OCI-LY7 (cell line): ENCODE results near the gene EEIG1. TPM values are rescaled to one million over a fixed set of nuclear protein-coding genes. Genes with fewer than 3 reads are reported as not detected.

Experiments
- Bru-seq: library from RNA; stranded (reverse); fragments of 400-500 nt; gene quantifications from one replicate; lab custom pipeline; 2021; lab: Mats Ljungman, UMichigan
- BruChase-seq, 2 experiments: library from RNA; stranded (reverse); fragments of 400-500 nt; gene quantifications; one replicate each; lab custom pipeline; 2021; lab: Mats Ljungman, UMichigan
- BruUV-seq: library from RNA; stranded (reverse); fragments of 400-500 nt; replicated peaks from 2 replicates; lab custom pipeline; 2021; lab: Mats Ljungman, UMichigan
- CTCF ChIA-PET: fragments of 300-600 bp; sonication (Branson Sonifier 250); formaldehyde crosslinking; loops from one replicate; lab custom pipeline; 2022; ENCODE audit warnings: antibody characterized with exemption; ENCODE audit not compliant: unreplicated experiment; lab: Charles Lee
- POLR2A ChIA-PET: fragments of 300-600 bp; sonication (Branson Sonifier 250); formaldehyde crosslinking; loops from one replicate; lab custom pipeline; 2022; ENCODE audit warnings: antibody characterized with exemption; lab: Charles Lee
- DNase-seq: peaks from one replicate; pipeline ENCODE4 v3.0.0-alpha.2; 2015; ENCODE audit warnings: low spot score
- H2AFZ ChIP-seq: fragments of 200-600 bp; sonication (generic), shearing (Covaris generic); 2 replicates; pipeline ENCODE4 v1.6.1; 2014; ENCODE audit warnings: mild to moderate bottlenecking, antibody characterized with exemption, low read length, moderate library complexity
- H3K27ac ChIP-seq: fragments of 200-600 bp; sonication (generic); 2 replicates; pipeline ENCODE4 v1.5.1; 2014; ENCODE audit warnings: mixed run types, low read depth, mild to moderate bottlenecking, moderate library complexity, low read length, inconsistent platforms; ENCODE audit not compliant: poor library complexity, severe bottlenecking
- H3K36me3 ChIP-seq: fragments of 200-600 bp; sonication (generic); 2 replicates; pipeline ENCODE4 v1.6.1; 2014; ENCODE audit warnings: mild to moderate bottlenecking, antibody characterized with exemption, low read length, moderate library complexity, mixed read lengths; ENCODE audit not compliant: insufficient read depth
- H3K4me1 ChIP-seq: fragments of 200-600 bp; sonication (generic); 2 replicates; pipeline ENCODE4 v1.5.1; 2014; ENCODE audit warnings: mild to moderate bottlenecking, low read length; ENCODE audit not compliant: insufficient read depth, poor library complexity, severe bottlenecking
- H3K4me2 ChIP-seq: fragments of 200-600 bp; sonication (generic); 2 replicates; pipeline ENCODE4 v1.6.1; 2014; ENCODE audit warnings: mild to moderate bottlenecking, low read length
- H3K4me3 ChIP-seq: fragments of 200-600 bp; sonication (generic); 2 replicates; pipeline ENCODE4 v1.5.1; 2014; ENCODE audit warnings: mild to moderate bottlenecking, low read depth, low read length; ENCODE audit not compliant: poor library complexity, severe bottlenecking
- H3K79me2 ChIP-seq: fragments of 200-600 bp; sonication (generic); 2 replicates; pipeline ENCODE4 v1.6.1; 2016; ENCODE audit warnings: low read depth, mild to moderate bottlenecking, low read length, moderate library complexity, mixed read lengths; ENCODE audit not compliant: insufficient read depth
- H3K9me2 ChIP-seq: fragments of 200-600 bp; sonication (generic); 2 replicates; pipeline ENCODE4 v1.6.1; 2016; ENCODE audit warnings: mild to moderate bottlenecking, low read length, mixed read lengths; ENCODE audit not compliant: insufficient read depth
- H3K9me3 ChIP-seq: fragments of 200-600 bp; sonication (generic); 2 replicates; pipeline ENCODE4 v1.6.1; 2014; ENCODE audit warnings: mild to moderate bottlenecking, mixed run types, low read length, mixed read lengths
- H4K20me1 ChIP-seq: fragments of 200-600 bp; sonication (generic); 2 replicates; pipeline ENCODE4 v1.6.1; 2014; ENCODE audit warnings: mild to moderate bottlenecking, antibody characterized with exemption, low read length, moderate library complexity, mixed read lengths; ENCODE audit not compliant: insufficient read depth
- CTCF ChIP-seq: fragments of 200-600 bp; sonication (generic); conservative IDR thresholded peaks from 2 replicates; pipeline ENCODE4 v1.5.1; 2014; ENCODE audit warnings: mild to moderate bottlenecking, antibody characterized with exemption, low read length, moderate library complexity, mixed read lengths
- EZH2phosphoT487 ChIP-seq: fragments of 200-600 bp; sonication (generic); IDR thresholded peaks from 2 replicates; pipeline ENCODE4 v1.6.1; 2018; ENCODE audit warnings: low read depth, borderline replicate concordance, mild to moderate bottlenecking, mixed run types, antibody characterized with exemption, low read length, moderate library complexity, mixed read lengths
- intact Hi-C: fragments of 100-400 bp; cut with micrococcal nuclease; formaldehyde crosslinking; loops from one replicate; pipeline ENCODE4 v1.10.0; 2022; ENCODE audit not compliant: unreplicated experiment
- long read RNA-seq: library from polyadenylated mRNA; stranded (forward); transcript quantifications from one replicate; pipeline ENCODE4 v2.0.0, GENCODE V29; 2022
- total RNA-seq, 2 experiments: library from RNA; depleted of rRNA in 1 of 2; stranded (reverse); fragments of >200 nt in 1 of 2; shearing (Covaris generic) in 1 of 2; gene quantifications; 2 replicates each; pipeline ENCODE4 v1.2.3, GENCODE V29; 2014 to 2022

The EEIG1 gene
- total RNA-seq (2014; rRNA removed; shearing (Covaris generic)) (25.8 and 34.7 TPM in 2 replicates), total RNA-seq (2022) (60.1 and 69.1 TPM in 2 replicates), Bru-seq, nascent RNA (percentile 75 among the genes with signal in this experiment), BruChase-seq, experiment 1, labeled RNA remaining after a 6-hour chase (percentile 85 among the genes with signal in this experiment), BruChase-seq, experiment 2, labeled RNA remaining after a 2-hour chase (percentile 84 among the genes with signal in this experiment)
- long read RNA-seq, full-length matches to known transcripts = 34 of 74 reads
- long read RNA-seq, partial matches to known transcripts = 10 of 74 reads
- long read RNA-seq, other reads (novel, unspliced or antisense) = 30 of 74 reads

- BruUV-seq = TSS peak; percentile 96
- POLR2A ChIA-PET = interaction anchor here (0.7 to 3.3 kb wide), 7 partner anchors 10 to 59 kb away, joined by 3 to 19 read pairs (median 7); no protein-coding TSS in a partner anchor
- H3K4me1 ChIP-seq = peaks cover 66% of the 10 kb centered on the region
These were observed at the start of gene EEIG1 for GRCh38 chr9:127980706-127981558. Gene EEIG1, minus strand, starts transcription at chr9:127980989. Its CDS starts 852 bp downstream, at chr9:127980137.

GRCh38 chr9:128027705-128028104 is 46.9 kb upstream of the EEIG1 start:
- CTCF ChIA-PET = no interaction called here
- H3K79me2 ChIP-seq = no peaks in the 10 kb centered on the region
- H4K20me1 ChIP-seq = no peaks in the 10 kb centered on the region
- BruUV-seq = no TSS peak
- H3K4me2 ChIP-seq = peak overlapping the region; percentile 66
- H3K4me3 ChIP-seq = no peak overlapping the region
- no peaks in the 10 kb centered on the region for H3K36me3 ChIP-seq
- H3K4me1 ChIP-seq = peaks cover 78% of the 10 kb centered on the region
- peak overlapping the region; percentile 60; the same call in 1 of the 2 replicates for H2AFZ ChIP-seq
- no peaks in the 10 kb centered on the region for H3K9me3 ChIP-seq
- peak overlapping the region; percentile 78 for H3K27ac ChIP-seq
- no peaks in the 10 kb centered on the region for H3K9me2 ChIP-seq
- POLR2A ChIA-PET = interaction anchor here (0.6 to 2.9 kb wide), 10 partner anchors 11 to 109 kb away, joined by 3 to 25 read pairs (median 4); partner anchors contain the start of genes EEIG1 and NAIF1
- intact Hi-C loops = loop anchor here (2.0 kb wide), 1 partner anchor 19 kb away; no protein-coding TSS in a partner anchor
- no peak for DNase-seq
- TF ChIP-seq CTCF (no peak), EZH2phosphoT487 (no peak)

More at GRCh38 chr9:127980706-127981558, at the start of gene EEIG1:
- peak within 1 kb of the TSS; percentile 92 for H3K4me2 ChIP-seq
- no peak within 1 kb of the TSS for H2AFZ ChIP-seq
- TF ChIP-seq EZH2phosphoT487 (no peak), CTCF (no peak)
- DNase-seq = peak; percentile 96
- H3K36me3 ChIP-seq = peaks cover 36% of the 10 kb centered on the region
- H4K20me1 ChIP-seq = peaks cover 26% of the 10 kb centered on the region; the same call in 1 of the 2 replicates
- H3K27ac ChIP-seq = peak within 1 kb of the TSS; percentile 96
- peak within 1 kb of the TSS; percentile 80 for H3K4me3 ChIP-seq
- peaks cover 56% of the 10 kb centered on the region for H3K79me2 ChIP-seq
- no peaks in the 10 kb centered on the region for H3K9me3 ChIP-seq
- intact Hi-C loops = loop anchor here (1.0 to 5.0 kb wide), 2 partner anchors 45 to 204 kb away; partner anchors contain the start of gene SH2D3C
- CTCF ChIA-PET = interaction anchor here (0.5 to 0.8 kb wide), 2 partner anchors 11 to 440 kb away, joined by 3 read pairs; partner anchors contain the start of gene CERCAM
- H3K9me2 ChIP-seq = no peaks in the 10 kb centered on the region
